WERI-Rb-1 (cell line): ENCODE data around the gene DSCAM.

Source experiments
- DNase-seq: peaks from one replicate; pipeline ENCODE4 v3.0.0-alpha.2; 2020
- H3K27ac ChIP-seq: fragments of 250-450 bp; sonication (Bioruptor Pico); 2 replicates; pipeline ENCODE4 v1.5.1; 2020; ENCODE audit warnings: mild to moderate bottlenecking, moderate library complexity
- H3K27me3 ChIP-seq: fragments of 250-450 bp; sonication (Bioruptor Pico); 2 replicates; pipeline ENCODE4 v1.5.1; 2021; ENCODE audit warnings: mild to moderate bottlenecking, low read depth, moderate library complexity; ENCODE audit not compliant: insufficient read depth, severe bottlenecking
- H3K36me3 ChIP-seq: fragments of 250-450 bp; sonication (Bioruptor Pico); 2 replicates; pipeline ENCODE4 v1.5.1; 2020; ENCODE audit warnings: mild to moderate bottlenecking, moderate library complexity
- H3K4me3 ChIP-seq: 2 replicates; pipeline ENCODE4 v1.5.1; 2011; ENCODE audit warnings: low read depth, mild to moderate bottlenecking, control low read depth, low read length
- H3K9me3 ChIP-seq: fragments of 250-450 bp; sonication (Bioruptor Pico); 2 replicates; pipeline ENCODE4 v1.5.1; 2021; ENCODE audit warnings: mild to moderate bottlenecking, moderate library complexity; ENCODE audit not compliant: severe bottlenecking
- TF ChIP-seq, protein P1 (sequence below): IDR thresholded peaks from 2 replicates; pipeline ENCODE4 v1.5.1; 2011; ENCODE audit warnings: low read depth, mild to moderate bottlenecking, control low read depth, inconsistent platforms, low read length

The DSCAM gene

DNA sequence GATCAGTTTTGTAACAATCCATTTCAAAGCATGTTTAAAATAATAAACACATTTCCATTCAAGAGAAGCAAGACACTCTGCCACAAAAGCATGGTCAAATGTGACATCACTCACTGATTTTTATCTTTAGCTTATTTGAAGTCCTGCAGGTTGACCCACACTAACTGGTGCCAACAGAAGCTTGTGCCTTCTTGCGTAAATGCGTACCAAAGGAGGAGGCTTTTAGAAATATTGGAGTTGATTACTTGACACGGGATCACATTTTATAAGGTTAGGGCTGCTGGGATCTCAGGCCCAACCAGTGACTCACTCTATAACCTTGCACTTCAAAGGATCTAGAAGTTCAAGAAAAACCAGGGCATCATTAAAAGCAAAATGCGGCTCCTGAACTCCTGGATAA lies 776.1 kb downstream of the DSCAM start:
- DNase-seq, result no peak
- H3K27me3 ChIP-seq, result peaks cover 37% of the 10 kb centered on the region
- no peak overlapping the region for H3K4me3 ChIP-seq
- TF ChIP-seq, protein P1, sequence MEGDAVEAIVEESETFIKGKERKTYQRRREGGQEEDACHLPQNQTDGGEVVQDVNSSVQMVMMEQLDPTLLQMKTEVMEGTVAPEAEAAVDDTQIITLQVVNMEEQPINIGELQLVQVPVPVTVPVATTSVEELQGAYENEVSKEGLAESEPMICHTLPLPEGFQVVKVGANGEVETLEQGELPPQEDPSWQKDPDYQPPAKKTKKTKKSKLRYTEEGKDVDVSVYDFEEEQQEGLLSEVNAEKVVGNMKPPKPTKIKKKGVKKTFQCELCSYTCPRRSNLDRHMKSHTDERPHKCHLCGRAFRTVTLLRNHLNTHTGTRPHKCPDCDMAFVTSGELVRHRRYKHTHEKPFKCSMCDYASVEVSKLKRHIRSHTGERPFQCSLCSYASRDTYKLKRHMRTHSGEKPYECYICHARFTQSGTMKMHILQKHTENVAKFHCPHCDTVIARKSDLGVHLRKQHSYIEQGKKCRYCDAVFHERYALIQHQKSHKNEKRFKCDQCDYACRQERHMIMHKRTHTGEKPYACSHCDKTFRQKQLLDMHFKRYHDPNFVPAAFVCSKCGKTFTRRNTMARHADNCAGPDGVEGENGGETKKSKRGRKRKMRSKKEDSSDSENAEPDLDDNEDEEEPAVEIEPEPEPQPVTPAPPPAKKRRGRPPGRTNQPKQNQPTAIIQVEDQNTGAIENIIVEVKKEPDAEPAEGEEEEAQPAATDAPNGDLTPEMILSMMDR, result no peak
- H3K36me3 ChIP-seq, result no peaks in the 10 kb centered on the region
- no peak overlapping the region for H3K27ac ChIP-seq
- no peaks in the 10 kb centered on the region for H3K9me3 ChIP-seq

- DNase-seq, result no peak
- no peak overlapping the region for H3K27ac ChIP-seq
- no peaks in the 10 kb centered on the region for H3K9me3 ChIP-seq
- no peak overlapping the region for H3K4me3 ChIP-seq
- H3K36me3 ChIP-seq, result no peaks in the 10 kb centered on the region
- peaks cover 43% of the 10 kb centered on the region for H3K27me3 ChIP-seq
- TF ChIP-seq, protein P1, result no peak
Measured at GRCh38 chr21:40067751-40068150, 779.2 kb downstream of the DSCAM start.

GRCh38 chr21:40066221-40066620 lies 780.7 kb downstream of the DSCAM start:
- Histone ChIP-seq H3K36me3 (no peaks in the 10 kb centered on the region), H3K9me3 (no peaks in the 10 kb centered on the region), H3K4me3 (no peak overlapping the region), H3K27ac (no peak overlapping the region), H3K27me3 (peaks cover 45% of the 10 kb centered on the region)
- TF ChIP-seq, protein P1, result no peak
- no peak for DNase-seq

- TF ChIP-seq, protein P1, result no peak
- no peaks in the 10 kb centered on the region for H3K9me3 ChIP-seq
Measured at GRCh38 chr21:40060083-40060677, 786.8 kb downstream of the DSCAM start.

DNA sequence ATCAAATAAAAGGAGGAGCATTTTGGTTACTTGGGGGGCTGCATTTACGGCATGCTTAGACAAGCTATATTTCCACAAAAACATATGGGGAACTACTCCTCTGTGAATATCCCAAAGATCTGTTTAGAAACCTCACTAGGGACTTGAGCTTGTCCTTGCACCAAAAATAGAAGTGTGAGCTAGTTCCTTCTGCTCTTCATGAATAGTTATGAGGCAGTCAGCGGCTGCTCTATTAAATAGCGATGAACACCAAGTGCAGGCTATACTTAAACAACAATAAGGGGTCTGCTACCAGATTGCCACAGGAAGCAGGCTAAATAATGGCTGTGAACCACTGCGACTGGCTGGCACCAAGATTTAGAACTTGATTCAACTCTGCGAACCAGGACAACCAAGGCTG lies 789.6 kb downstream of the DSCAM start:
- H3K36me3 ChIP-seq, result no peaks in the 10 kb centered on the region
- no peak overlapping the region for H3K4me3 ChIP-seq
- H3K27me3 ChIP-seq, result peaks cover 7% of the 10 kb centered on the region
- no peak for DNase-seq
- H3K9me3 ChIP-seq, result no peaks in the 10 kb centered on the region
- no peak overlapping the region for H3K27ac ChIP-seq
- TF ChIP-seq, protein P1, result no peak

More at GRCh38 chr21:40060083-40060677, 786.8 kb downstream of the DSCAM start:
- no peaks in the 10 kb centered on the region for H3K36me3 ChIP-seq
- H3K27me3 ChIP-seq, result peaks cover 22% of the 10 kb centered on the region
- H3K27ac ChIP-seq, result no peak overlapping the region
- DNase-seq, result no peak
- no peak overlapping the region for H3K4me3 ChIP-seq

- DNase-seq, result no peak
- Histone ChIP-seq H3K4me3 (no peak overlapping the region), H3K36me3 (no peaks in the 10 kb centered on the region), H3K27ac (no peak overlapping the region), H3K9me3 (no peaks in the 10 kb centered on the region), H3K27me3 (peaks cover 5% of the 10 kb centered on the region)
- TF ChIP-seq, protein P1, result no peak
Measured at GRCh38 chr21:40056031-40056430, 790.9 kb downstream of the DSCAM start.
